ENCODE results near the gene MGAT4D.
"Not testable (repeated sequence)": the region's sequence is repeated elsewhere in the genome, so short reads cannot be mapped to it uniquely, and the experiment has no call there.

MGAT4D gene

DNA sequence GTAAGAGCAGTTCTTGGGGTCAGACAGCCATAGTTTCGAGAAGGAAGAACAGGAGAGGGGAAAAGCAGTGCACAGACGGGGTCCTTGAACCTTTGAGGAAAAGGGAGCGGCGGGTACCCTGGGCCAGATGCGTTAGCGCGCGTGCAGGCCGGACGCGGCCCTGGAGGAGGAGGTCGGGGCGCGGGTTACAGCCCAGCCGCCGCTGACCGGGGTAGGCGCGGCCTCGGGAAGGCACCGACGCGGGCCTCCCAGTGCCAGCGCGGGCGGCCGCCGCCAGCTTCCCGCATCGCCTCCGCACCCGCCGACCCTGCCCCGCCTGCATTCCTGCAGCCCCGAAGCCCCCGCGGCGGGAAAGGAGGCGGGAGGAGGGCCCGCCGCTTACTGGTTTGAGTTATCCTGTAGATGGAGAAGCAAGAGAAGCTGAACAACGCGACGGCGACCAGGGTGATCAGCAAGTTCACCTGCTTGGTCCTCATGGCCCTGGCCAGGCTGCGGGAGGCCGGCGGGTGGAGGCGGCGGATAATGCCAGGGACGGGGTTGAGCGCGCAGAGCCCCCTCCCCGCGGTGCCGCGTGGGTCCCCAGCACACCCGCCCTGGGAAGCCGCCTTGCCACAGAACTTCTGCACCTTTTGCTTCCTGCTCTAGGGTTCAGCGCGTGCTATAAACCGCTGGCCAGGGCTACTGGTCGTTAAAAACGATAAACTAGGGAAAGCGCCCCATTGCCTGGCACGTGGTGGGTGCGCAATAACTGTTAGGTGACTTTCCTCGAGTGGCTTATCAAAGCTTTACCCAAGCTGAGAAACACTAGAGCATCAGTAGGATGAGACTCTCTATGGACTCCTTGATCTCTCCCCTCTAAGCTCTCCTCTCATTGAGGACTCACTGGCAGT lies at the start of gene MGAT4D:
Gene MGAT4D (minus strand): TSS at position 547 of the 890 bp plus-strand sequence. CDS start 71 bp downstream, at position 476.
- no peak for DNase-seq (ENCODE audit: low spot score)

DNA sequence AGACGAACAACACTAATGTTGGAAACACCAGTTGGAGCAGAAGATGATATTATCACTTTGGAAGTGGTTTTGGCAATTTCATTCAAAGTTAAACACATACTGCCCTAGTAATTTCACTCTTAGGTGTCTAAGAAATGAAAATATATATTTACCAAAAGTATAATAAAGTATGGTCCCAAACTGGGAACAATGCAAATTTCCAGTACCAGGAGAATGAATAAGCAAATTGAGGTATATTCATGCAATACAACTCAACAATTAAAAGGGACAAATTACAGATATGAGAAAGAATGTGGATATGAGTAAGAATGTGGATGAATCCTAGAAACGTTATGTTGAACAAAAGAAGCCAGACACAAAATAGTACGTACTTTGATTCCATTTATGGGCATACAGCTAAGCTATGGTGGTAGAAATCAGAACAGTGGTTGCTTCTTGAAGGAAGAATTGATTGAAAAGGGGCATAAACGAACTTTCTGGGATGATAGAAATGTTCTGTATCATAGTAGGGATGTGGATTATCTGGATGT lies 35.9 kb upstream of the MGAT4D start:
- DNase-seq (ENCODE audit: low spot score): no peak

DNA sequence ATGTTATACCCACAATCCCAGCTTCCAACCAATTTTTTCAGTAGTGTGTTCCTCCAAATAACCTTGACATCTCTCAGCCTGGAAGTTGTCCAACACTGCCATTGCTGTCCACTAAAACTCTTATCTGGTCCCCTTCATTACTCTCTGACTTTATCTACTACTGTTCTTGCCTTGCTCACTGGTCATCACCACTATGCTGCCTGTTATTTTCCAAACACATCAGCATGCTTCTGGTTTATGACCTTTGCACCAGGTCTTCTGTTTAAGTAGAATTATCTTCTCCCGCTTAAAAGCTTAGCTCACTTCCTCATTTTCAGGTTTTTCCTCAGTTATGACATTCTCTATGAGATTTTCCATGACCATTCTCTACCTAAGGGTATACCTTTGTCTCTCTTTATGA lies 31.3 kb upstream of the MGAT4D start:
- no peak for DNase-seq (ENCODE audit: low spot score)

GRCh38 chr4:140523857-140524742 lies 26.0 kb upstream of the MGAT4D start, which contains the start of gene ELMOD2:
Gene ELMOD2, plus strand, starts transcription at chr4:140524168. Its CDS starts 1,261 bp downstream, at chr4:140525429.
- DNase-seq (ENCODE audit: low spot score): peak; percentile 98

GRCh38 chr4:140523370-140523856 lies 25.3 kb upstream of the MGAT4D start:
- DNase-seq (ENCODE audit: low spot score): no peak

DNA sequence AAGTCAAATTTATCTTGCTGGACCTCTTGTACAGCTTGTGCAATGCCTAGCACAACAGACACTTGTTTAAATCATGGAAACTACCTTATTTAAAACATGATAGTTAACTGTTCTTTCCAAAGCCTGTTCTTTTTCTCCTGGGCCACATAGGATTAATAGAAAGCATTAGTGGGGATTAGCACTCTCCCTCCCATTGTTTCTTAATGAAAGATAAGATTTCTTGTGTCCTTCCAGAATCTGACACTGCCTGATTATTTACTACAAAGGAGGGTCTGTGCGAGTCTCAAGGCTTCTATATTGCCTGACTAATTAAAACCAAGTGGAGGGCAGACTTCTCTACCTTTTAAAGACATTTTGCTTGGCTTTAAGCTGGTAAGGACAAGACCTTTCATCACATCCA lies 17.3 kb upstream of the MGAT4D start:
- no peak for DNase-seq (ENCODE audit: low spot score)

- DNase-seq (ENCODE audit: low spot score): not testable (repeated sequence)
Measured at GRCh38 chr4:140513765-140514164, 15.7 kb upstream of the MGAT4D start.

- DNase-seq (ENCODE audit: low spot score): no peak
Measured at GRCh38 chr4:140504261-140504660, 6.2 kb upstream of the MGAT4D start.

GRCh38 chr4:140499391-140499790 lies 1.3 kb upstream of the MGAT4D start:
- DNase-seq (ENCODE audit: low spot score): no peak

- no peak for DNase-seq (ENCODE audit: low spot score)
Measured at GRCh38 chr4:140497405-140497746, 717 bp downstream of the MGAT4D start.

DNA sequence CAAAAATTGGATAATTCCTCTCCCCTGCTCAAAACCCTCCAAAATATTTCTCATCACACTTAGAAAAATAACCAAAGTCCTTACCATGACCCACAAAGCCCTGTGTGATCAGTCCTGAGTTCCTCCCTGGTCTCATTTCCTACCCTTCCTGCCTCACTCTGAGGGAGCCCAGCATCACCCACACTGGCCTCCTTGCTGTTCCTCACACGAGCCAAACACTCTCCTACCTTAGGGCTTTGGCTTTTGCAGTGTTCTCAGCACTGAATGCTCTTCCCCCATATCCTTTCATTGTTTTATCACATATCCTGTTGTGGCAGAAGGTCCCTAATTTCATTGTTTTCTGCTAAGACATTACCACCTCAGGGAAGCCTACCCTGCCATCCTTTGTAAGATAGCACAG lies 12.2 kb downstream of the MGAT4D start:
- no peak for DNase-seq (ENCODE audit: low spot score)

- DNase-seq (ENCODE audit: low spot score): no peak
Measured at GRCh38 chr4:140483445-140483844, 14.6 kb downstream of the MGAT4D start.

- DNase-seq (ENCODE audit: low spot score): no peak
Measured at GRCh38 chr4:140472156-140472555, 25.9 kb downstream of the MGAT4D start.

- no peak for DNase-seq (ENCODE audit: low spot score)
Measured at GRCh38 chr4:140469791-140470733, 28.0 kb downstream of the MGAT4D start.

DNA sequence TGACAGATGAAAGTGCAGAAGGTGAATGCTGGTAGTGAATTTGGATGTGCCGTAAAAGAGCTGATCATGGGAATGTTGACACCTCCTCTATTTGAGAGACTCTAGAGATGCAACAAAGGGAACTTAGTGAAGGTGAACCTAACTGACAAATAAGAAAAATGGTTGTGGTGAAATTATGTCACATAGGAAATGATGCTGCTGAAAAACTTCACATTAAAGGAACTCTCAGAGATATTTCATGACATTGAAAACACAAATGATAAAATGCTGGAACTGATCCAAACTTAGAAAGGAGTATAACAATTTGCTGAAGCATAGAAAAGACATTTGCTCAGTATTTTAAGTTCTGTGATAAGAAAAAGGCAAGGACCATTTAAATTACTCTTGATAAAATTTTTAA lies 31.9 kb downstream of the MGAT4D start:
- no peak for DNase-seq (ENCODE audit: low spot score)

- DNase-seq (ENCODE audit: low spot score): no peak
Measured at GRCh38 chr4:140463614-140464013, 34.5 kb downstream of the MGAT4D start.

GRCh38 chr4:140463182-140463581 lies 34.9 kb downstream of the MGAT4D start:
- no peak for DNase-seq (ENCODE audit: low spot score)

- no peak for DNase-seq (ENCODE audit: low spot score)
Measured at GRCh38 chr4:140450352-140450751, 47.7 kb downstream of the MGAT4D start.

- no peak for DNase-seq (ENCODE audit: low spot score)
Measured at GRCh38 chr4:140448830-140449229, 49.3 kb downstream of the MGAT4D start.

DNA sequence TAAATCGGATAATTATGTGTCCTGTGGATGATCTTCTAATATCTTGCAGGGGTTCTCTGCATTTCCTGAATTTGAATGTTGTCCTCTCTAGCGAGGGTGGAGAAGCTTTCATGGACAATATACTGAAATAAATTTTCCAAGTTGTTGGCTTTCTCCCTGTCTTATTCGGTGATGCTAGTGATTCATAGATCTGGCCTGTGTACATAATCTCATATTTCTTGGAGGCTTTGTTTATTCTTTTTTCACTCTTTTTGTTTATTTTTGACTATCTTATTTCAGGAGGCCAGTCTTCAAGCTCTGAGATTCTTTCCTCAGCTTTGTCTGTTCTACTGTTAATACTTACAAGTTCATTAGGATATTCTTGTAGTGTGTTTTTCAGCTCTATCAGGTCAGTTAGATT lies 49.9 kb downstream of the MGAT4D start:
- DNase-seq (ENCODE audit: low spot score): no peak

DNA sequence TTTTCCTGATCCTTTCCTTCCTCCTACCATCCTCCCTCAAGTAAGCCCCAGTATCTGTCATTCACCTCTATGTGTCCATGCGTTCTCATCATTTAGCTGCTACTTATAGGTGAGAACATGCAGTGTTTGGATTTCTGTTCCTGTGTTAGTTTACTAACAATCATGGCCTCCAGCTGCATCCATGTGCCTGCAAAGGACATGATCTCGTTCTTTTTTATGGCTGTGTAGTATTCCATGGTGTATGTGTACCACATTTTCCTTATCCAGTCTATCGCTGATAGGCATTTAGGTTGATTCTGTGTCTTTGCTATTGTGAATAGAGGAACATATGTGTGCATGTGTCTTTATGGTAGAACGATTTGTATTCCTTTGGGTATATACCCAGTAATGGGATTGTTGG lies 53.7 kb downstream of the MGAT4D start:
- not testable (repeated sequence) for DNase-seq (ENCODE audit: low spot score)

All from CD4-positive, alpha-beta T cell treated with Interleukin-2 at 100 ng/mL for 4 hours (primary cell).